ENCODE results near the gene GALNT17.

The GALNT17 gene

DNA sequence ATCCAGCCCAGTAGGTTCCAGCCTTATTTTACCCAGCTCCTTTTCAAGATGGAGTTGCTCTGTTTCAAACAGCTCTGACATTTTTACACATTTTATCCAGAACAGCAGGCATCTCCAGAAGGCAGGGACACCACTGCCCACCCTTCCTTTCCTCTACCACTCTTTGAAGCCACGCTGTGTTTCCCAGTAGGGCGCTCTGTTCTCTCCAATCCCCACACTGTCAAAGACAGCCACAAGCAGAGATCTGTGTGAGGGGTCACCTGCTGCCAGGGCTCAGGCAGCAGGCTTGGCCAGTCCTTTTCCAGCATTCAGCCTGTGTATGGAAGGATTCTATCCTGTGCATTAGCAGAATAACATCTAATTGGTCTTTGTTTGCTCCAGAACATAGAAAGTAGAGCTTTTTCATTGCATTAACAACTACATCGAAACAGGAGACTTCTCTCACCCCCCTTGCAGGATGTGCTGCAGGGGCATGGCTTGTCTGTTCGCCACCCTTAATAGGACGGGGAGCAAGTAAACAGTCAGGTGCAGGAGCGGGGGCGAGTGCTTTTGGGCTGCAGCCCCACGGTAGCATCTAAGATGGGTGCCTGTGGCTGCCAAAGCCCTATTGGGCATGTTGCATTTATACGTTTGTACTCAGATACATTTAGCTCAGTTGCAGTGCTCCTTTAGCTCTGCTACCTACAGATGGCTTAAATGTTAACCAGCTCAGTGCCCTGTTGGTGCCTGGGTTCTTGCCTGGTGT is 326.1 kb downstream of the GALNT17 start:
- Histone ChIP-seq H3K79me2 (ENCODE audit: low read length) (no peaks in the 10 kb centered on the region), H3K9ac (ENCODE audit: low read length) (no peak overlapping the region), H3K4me2 (ENCODE audit: low read depth, low read length) (no peak overlapping the region), H3K9me3 (replicated peaks; ENCODE audit: insufficient read depth, low read length) (no peaks in the 10 kb centered on the region), H3K4me1 (ENCODE audit: low read length) (no peaks in the 10 kb centered on the region), H3K27me3 (replicated peaks; ENCODE audit: insufficient read depth, low read length) (no peaks in the 10 kb centered on the region), H3K36me3 (replicated peaks; ENCODE audit: insufficient read depth, low read length) (no peaks in the 10 kb centered on the region), H2AFZ (ENCODE audit: low read length) (no peak overlapping the region), H3K4me3 (ENCODE audit: low read length) (no peak overlapping the region), H3K9me2 (replicated peaks; ENCODE audit: insufficient read depth, low read length) (no peaks in the 10 kb centered on the region), H4K20me1 (ENCODE audit: insufficient read depth, low read length) (no peaks in the 10 kb centered on the region), H3K27ac (ENCODE audit: low read length) (no peak overlapping the region), H3F3A (ENCODE audit: insufficient read depth, low read length) (no peaks in the 10 kb centered on the region)
- no peak for TF ChIP-seq EZH2 (optimal IDR thresholded peaks at IDR 0.05; ENCODE audit: low read depth, low read length)
- TF ChIP-seq, protein P1, sequence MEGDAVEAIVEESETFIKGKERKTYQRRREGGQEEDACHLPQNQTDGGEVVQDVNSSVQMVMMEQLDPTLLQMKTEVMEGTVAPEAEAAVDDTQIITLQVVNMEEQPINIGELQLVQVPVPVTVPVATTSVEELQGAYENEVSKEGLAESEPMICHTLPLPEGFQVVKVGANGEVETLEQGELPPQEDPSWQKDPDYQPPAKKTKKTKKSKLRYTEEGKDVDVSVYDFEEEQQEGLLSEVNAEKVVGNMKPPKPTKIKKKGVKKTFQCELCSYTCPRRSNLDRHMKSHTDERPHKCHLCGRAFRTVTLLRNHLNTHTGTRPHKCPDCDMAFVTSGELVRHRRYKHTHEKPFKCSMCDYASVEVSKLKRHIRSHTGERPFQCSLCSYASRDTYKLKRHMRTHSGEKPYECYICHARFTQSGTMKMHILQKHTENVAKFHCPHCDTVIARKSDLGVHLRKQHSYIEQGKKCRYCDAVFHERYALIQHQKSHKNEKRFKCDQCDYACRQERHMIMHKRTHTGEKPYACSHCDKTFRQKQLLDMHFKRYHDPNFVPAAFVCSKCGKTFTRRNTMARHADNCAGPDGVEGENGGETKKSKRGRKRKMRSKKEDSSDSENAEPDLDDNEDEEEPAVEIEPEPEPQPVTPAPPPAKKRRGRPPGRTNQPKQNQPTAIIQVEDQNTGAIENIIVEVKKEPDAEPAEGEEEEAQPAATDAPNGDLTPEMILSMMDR (IDR thresholded peaks at IDR 0.05; ENCODE audit: low read length) = no peak
- TF ChIP-seq EZH2phosphoT487 (IDR thresholded peaks at IDR 0.05; ENCODE audit: low read length) = no peak
- no peak for DNase-seq

DNA sequence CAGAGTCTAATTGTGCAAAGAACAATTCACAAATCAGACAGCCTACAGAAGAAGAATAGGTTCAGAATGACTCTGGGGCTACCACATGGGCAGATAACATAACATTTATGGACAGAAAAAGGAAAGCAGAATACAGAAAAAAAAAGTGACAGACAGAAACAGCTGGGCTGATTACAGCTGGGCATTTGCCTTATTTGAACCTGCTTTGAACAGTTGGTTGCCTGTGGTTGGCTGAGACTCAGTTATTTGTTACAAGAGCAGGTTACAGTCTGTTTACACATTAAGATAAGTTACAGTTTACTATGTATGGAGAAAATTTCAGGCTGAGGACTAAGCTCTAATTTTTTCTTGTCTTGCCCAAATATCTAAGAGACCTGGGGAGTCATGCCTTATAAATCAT is 327.2 kb downstream of the GALNT17 start:
- Histone ChIP-seq H3K27ac (ENCODE audit: low read length) (no peak overlapping the region), H3K9ac (ENCODE audit: low read length) (no peak overlapping the region)

DNA sequence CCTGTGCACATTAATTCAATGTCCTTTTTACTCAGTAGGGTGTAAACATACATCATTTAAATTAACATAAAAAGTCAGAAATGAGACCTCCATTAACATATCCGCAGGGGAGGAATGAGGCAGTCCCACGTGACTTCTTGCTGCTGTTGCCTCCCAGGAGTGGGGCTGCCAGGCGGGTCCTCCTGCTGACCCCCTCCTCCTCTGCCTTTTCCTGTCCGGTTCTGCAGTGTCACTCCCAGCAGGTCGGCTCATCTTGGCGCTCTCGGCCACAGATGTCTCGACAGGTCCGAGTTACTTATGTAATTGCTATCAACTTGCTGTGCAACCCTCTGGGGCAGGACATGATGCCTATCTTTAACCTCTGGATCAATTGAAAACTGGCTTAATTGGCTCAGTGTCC is 329.6 kb downstream of the GALNT17 start:
- Histone ChIP-seq H3K27me3 (replicated peaks; ENCODE audit: insufficient read depth, low read length) (no peaks in the 10 kb centered on the region), H2AFZ (ENCODE audit: low read length) (no peak overlapping the region), H3K9ac (ENCODE audit: low read length) (no peak overlapping the region), H3K4me2 (ENCODE audit: low read depth, low read length) (no peak overlapping the region), H3K4me3 (ENCODE audit: low read length) (no peak overlapping the region), H3K27ac (ENCODE audit: low read length) (no peak overlapping the region), H3K9me2 (replicated peaks; ENCODE audit: insufficient read depth, low read length) (no peaks in the 10 kb centered on the region), H4K20me1 (ENCODE audit: insufficient read depth, low read length) (no peaks in the 10 kb centered on the region), H3K79me2 (ENCODE audit: low read length) (no peaks in the 10 kb centered on the region), H3K4me1 (ENCODE audit: low read length) (no peaks in the 10 kb centered on the region), H3K36me3 (replicated peaks; ENCODE audit: insufficient read depth, low read length) (no peaks in the 10 kb centered on the region), H3F3A (ENCODE audit: insufficient read depth, low read length) (no peaks in the 10 kb centered on the region), H3K9me3 (replicated peaks; ENCODE audit: insufficient read depth, low read length) (no peaks in the 10 kb centered on the region)
- TF ChIP-seq EZH2phosphoT487 (IDR thresholded peaks at IDR 0.05; ENCODE audit: low read length) = no peak
- TF ChIP-seq, protein P1 (IDR thresholded peaks at IDR 0.05; ENCODE audit: low read length) = no peak
- TF ChIP-seq EZH2 (optimal IDR thresholded peaks at IDR 0.05; ENCODE audit: low read depth, low read length) = no peak
- no peak for DNase-seq

More for the DNA sequence above, 327.2 kb downstream of the GALNT17 start:
- H3K4me1 ChIP-seq (ENCODE audit: low read length) = no peaks in the 10 kb centered on the region
- H3K4me2 ChIP-seq (ENCODE audit: low read depth, low read length) = no peak overlapping the region
- H3K36me3 ChIP-seq (replicated peaks; ENCODE audit: insufficient read depth, low read length) = no peaks in the 10 kb centered on the region
- no peaks in the 10 kb centered on the region for H3K9me2 ChIP-seq (replicated peaks; ENCODE audit: insufficient read depth, low read length)
- no peak overlapping the region for H3K4me3 ChIP-seq (ENCODE audit: low read length)
- DNase-seq = no peak
- no peaks in the 10 kb centered on the region for H3K79me2 ChIP-seq (ENCODE audit: low read length)
- no peaks in the 10 kb centered on the region for H3K9me3 ChIP-seq (replicated peaks; ENCODE audit: insufficient read depth, low read length)
- H3F3A ChIP-seq (ENCODE audit: insufficient read depth, low read length) = no peaks in the 10 kb centered on the region
- TF ChIP-seq, protein P1 (IDR thresholded peaks at IDR 0.05; ENCODE audit: low read length) = no peak
- TF ChIP-seq EZH2phosphoT487 (IDR thresholded peaks at IDR 0.05; ENCODE audit: low read length) = no peak
- no peak for TF ChIP-seq EZH2 (optimal IDR thresholded peaks at IDR 0.05; ENCODE audit: low read depth, low read length)
- H3K27me3 ChIP-seq (replicated peaks; ENCODE audit: insufficient read depth, low read length) = no peaks in the 10 kb centered on the region
- no peaks in the 10 kb centered on the region for H4K20me1 ChIP-seq (ENCODE audit: insufficient read depth, low read length)
- H2AFZ ChIP-seq (ENCODE audit: low read length) = no peak overlapping the region
